SJCRH30 (cell line): ENCODE data around the gene PLEKHA1. TPM values are rescaled to one million over a fixed set of nuclear protein-coding genes. Genes with fewer than 3 reads are reported as not detected.
A peak's percentile ranks its signal among the peaks of the same experiment; 100 is the strongest.

Experiments used
- DNase-seq, 2 experiments: peaks; one replicate each; pipeline ENCODE4 v3.0.0-alpha.2; 2015 to 2020
- H3K27ac ChIP-seq: fragments of 250-450 bp; sonication (Bioruptor Pico); 2 replicates; pipeline ENCODE4 v1.5.1; 2020; ENCODE audit warnings: mild to moderate bottlenecking, moderate library complexity
- H3K27me3 ChIP-seq: fragments of 250-450 bp; sonication (Bioruptor Pico); 2 replicates; pipeline ENCODE4 v1.5.1; 2020; ENCODE audit warnings: mild to moderate bottlenecking, moderate library complexity
- H3K36me3 ChIP-seq: fragments of 250-450 bp; sonication (Bioruptor Pico); 2 replicates; pipeline ENCODE4 v1.5.1; 2020; ENCODE audit warnings: mild to moderate bottlenecking, moderate library complexity
- H3K4me1 ChIP-seq: fragments of 250-450 bp; sonication (Bioruptor Pico); 2 replicates; pipeline ENCODE4 v1.5.1; 2020; ENCODE audit warnings: mild to moderate bottlenecking, moderate library complexity
- H3K4me3 ChIP-seq: fragments of 250-450 bp; sonication (Bioruptor Pico); 2 replicates; pipeline ENCODE4 v1.5.1; 2020; ENCODE audit warnings: mild to moderate bottlenecking, moderate library complexity
- H3K9me3 ChIP-seq: fragments of 250-450 bp; sonication (Bioruptor Pico); replicated peaks from 2 replicates; pipeline ENCODE4 v1.5.1; 2020; ENCODE audit warnings: mild to moderate bottlenecking, moderate library complexity
- total RNA-seq: library from RNA; depleted of rRNA; stranded (reverse); fragments of >200 nt; shearing (Covaris generic); gene quantifications from 2 replicates; pipeline ENCODE4 v1.2.3, GENCODE V29; 2014

The PLEKHA1 gene
- total RNA-seq, 1 experiment from 2014 or later = 31.9 TPM

- Histone ChIP-seq H3K27me3 (peaks cover 9% of the 10 kb centered on the region; the same call in 1 of the 2 replicates), H3K4me3 (no peak overlapping the region), H3K4me1 (no peaks in the 10 kb centered on the region), H3K27ac (no peak overlapping the region), H3K36me3 (no peaks in the 10 kb centered on the region), H3K9me3 (no peaks in the 10 kb centered on the region; the same call in 1 of the 2 replicates)
- no peak for DNase-seq
Measured at GRCh38 chr10:122357685-122358084, 16.8 kb upstream of the PLEKHA1 start.

- Histone ChIP-seq H3K4me3 (no peak overlapping the region), H3K36me3 (no peaks in the 10 kb centered on the region), H3K27me3 (no peaks in the 10 kb centered on the region), H3K4me1 (no peaks in the 10 kb centered on the region), H3K9me3 (no peaks in the 10 kb centered on the region; the same call in 1 of the 2 replicates), H3K27ac (no peak overlapping the region)
- no peak for DNase-seq
Measured at GRCh38 chr10:122359621-122360020, 14.9 kb upstream of the PLEKHA1 start.

- Histone ChIP-seq H3K4me3 (no peak overlapping the region), H3K9me3 (no peaks in the 10 kb centered on the region; the same call in 1 of the 2 replicates), H3K36me3 (no peaks in the 10 kb centered on the region), H3K4me1 (no peaks in the 10 kb centered on the region), H3K27me3 (no peaks in the 10 kb centered on the region), H3K27ac (no peak overlapping the region)
- DNase-seq = no peak
Measured at GRCh38 chr10:122361046-122361445, 13.5 kb upstream of the PLEKHA1 start.

- DNase-seq = no peak
- Histone ChIP-seq H3K4me3 (no peak overlapping the region), H3K4me1 (no peaks in the 10 kb centered on the region), H3K9me3 (no peaks in the 10 kb centered on the region; the same call in 1 of the 2 replicates), H3K27ac (no peak overlapping the region), H3K27me3 (no peaks in the 10 kb centered on the region), H3K36me3 (no peaks in the 10 kb centered on the region)
Measured at GRCh38 chr10:122362031-122362592, 12.4 kb upstream of the PLEKHA1 start.

- no peak for DNase-seq
- no peak overlapping the region for H3K4me3 ChIP-seq
- no peaks in the 10 kb centered on the region for H3K4me1 ChIP-seq
- H3K27me3 ChIP-seq = no peaks in the 10 kb centered on the region
- H3K27ac ChIP-seq = no peak overlapping the region
- no peaks in the 10 kb centered on the region for H3K36me3 ChIP-seq
- H3K9me3 ChIP-seq = no peaks in the 10 kb centered on the region; the same call in 1 of the 2 replicates
Measured at GRCh38 chr10:122362621-122363020, 11.9 kb upstream of the PLEKHA1 start.

GRCh38 chr10:122363311-122363710 lies 11.2 kb upstream of the PLEKHA1 start:
- Histone ChIP-seq H3K9me3 (no peaks in the 10 kb centered on the region; the same call in 1 of the 2 replicates), H3K27me3 (no peaks in the 10 kb centered on the region), H3K4me3 (no peak overlapping the region), H3K4me1 (no peaks in the 10 kb centered on the region), H3K27ac (no peak overlapping the region), H3K36me3 (no peaks in the 10 kb centered on the region)
- DNase-seq = no peak

- Histone ChIP-seq H3K4me1 (no peaks in the 10 kb centered on the region), H3K36me3 (no peaks in the 10 kb centered on the region), H3K27me3 (no peaks in the 10 kb centered on the region), H3K4me3 (no peak overlapping the region), H3K27ac (no peak overlapping the region), H3K9me3 (no peaks in the 10 kb centered on the region)
- DNase-seq = no peak
Measured at GRCh38 chr10:122363722-122364463, 10.6 kb upstream of the PLEKHA1 start.

GRCh38 chr10:122368502-122369254 lies 5.8 kb upstream of the PLEKHA1 start:
- no peak for DNase-seq
- peaks cover 2% of the 10 kb centered on the region; the same call in 1 of the 2 replicates for H3K4me1 ChIP-seq
- no peaks in the 10 kb centered on the region for H3K9me3 ChIP-seq
- H3K36me3 ChIP-seq = no peaks in the 10 kb centered on the region
- no peak overlapping the region for H3K27ac ChIP-seq
- no peaks in the 10 kb centered on the region for H3K27me3 ChIP-seq
- H3K4me3 ChIP-seq = no peak overlapping the region

GRCh38 chr10:122373108-122373507 lies 1.4 kb upstream of the PLEKHA1 start:
- Histone ChIP-seq H3K9me3 (no peaks in the 10 kb centered on the region), H3K27me3 (no peaks in the 10 kb centered on the region), H3K36me3 (no peaks in the 10 kb centered on the region), H3K4me1 (peaks cover 2% of the 10 kb centered on the region; the same call in 1 of the 2 replicates), H3K27ac (no peak overlapping the region), H3K4me3 (no peak overlapping the region)
- DNase-seq = no peak

- H3K4me3 ChIP-seq = peak overlapping the region; percentile 66
- no peak overlapping the region; the same call in 1 of the 2 replicates for H3K27ac ChIP-seq
- peaks cover 2% of the 10 kb centered on the region; the same call in 1 of the 2 replicates for H3K4me1 ChIP-seq
- DNase-seq = no peak
- no peaks in the 10 kb centered on the region for H3K36me3 ChIP-seq
- H3K9me3 ChIP-seq = no peaks in the 10 kb centered on the region
- H3K27me3 ChIP-seq = no peaks in the 10 kb centered on the region
Measured at GRCh38 chr10:122373721-122374120, 787 bp upstream of the PLEKHA1 start.

- Histone ChIP-seq H3K27me3 (no peaks in the 10 kb centered on the region), H3K27ac (no peak overlapping the region; the same call in 1 of the 2 replicates), H3K9me3 (peaks cover 3% of the 10 kb centered on the region; the same call in 1 of the 2 replicates), H3K4me3 (peak overlapping the region; percentile 66), H3K4me1 (peaks cover 2% of the 10 kb centered on the region; the same call in 1 of the 2 replicates), H3K36me3 (no peaks in the 10 kb centered on the region)
- peak; percentile 43 to 55 for DNase-seq
Measured at GRCh38 chr10:122374859-122375678, 561 bp downstream of the PLEKHA1 start.

GRCh38 chr10:122375679-122376160 lies 1.2 kb downstream of the PLEKHA1 start:
- Histone ChIP-seq H3K27ac (no peak overlapping the region), H3K9me3 (peaks cover 4% of the 10 kb centered on the region; the same call in 1 of the 2 replicates), H3K4me3 (peak overlapping the region; percentile 66), H3K4me1 (peaks cover 2% of the 10 kb centered on the region; the same call in 1 of the 2 replicates), H3K27me3 (no peaks in the 10 kb centered on the region), H3K36me3 (no peaks in the 10 kb centered on the region)
- DNase-seq = no peak

GRCh38 chr10:122376364-122376961 lies 2.0 kb downstream of the PLEKHA1 start:
- no peak overlapping the region for H3K27ac ChIP-seq
- no peak overlapping the region for H3K4me3 ChIP-seq
- peaks cover 2% of the 10 kb centered on the region; the same call in 1 of the 2 replicates for H3K4me1 ChIP-seq
- DNase-seq = no peak
- H3K36me3 ChIP-seq = no peaks in the 10 kb centered on the region
- H3K9me3 ChIP-seq = peaks cover 4% of the 10 kb centered on the region; the same call in 1 of the 2 replicates
- H3K27me3 ChIP-seq = no peaks in the 10 kb centered on the region
